ENCODE measurements around the gene ZZZ3.

The ZZZ3 gene

DNA sequence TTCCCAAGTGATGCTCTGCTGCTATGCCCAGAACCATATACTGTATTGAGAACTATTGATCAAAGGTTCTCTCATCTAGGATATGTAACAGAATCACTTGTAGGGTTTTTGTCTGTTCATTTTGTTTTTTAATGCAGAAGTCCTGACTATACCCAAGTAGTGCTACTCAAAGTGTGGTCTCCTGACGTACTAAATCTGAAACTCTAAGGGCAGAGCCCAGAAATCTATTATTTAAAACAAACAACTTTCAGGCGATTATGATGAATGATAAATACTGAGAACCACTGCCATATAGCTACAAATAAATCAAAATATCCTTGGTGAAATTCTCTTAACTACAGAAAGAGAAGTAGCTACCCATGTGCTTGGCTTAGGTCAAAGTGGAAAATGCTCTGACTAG lies 10.1 kb downstream of the ZZZ3 start:
- no peak for DNase-seq (ENCODE audit: low read depth, low spot score)
- TF ChIP-seq, protein P1, sequence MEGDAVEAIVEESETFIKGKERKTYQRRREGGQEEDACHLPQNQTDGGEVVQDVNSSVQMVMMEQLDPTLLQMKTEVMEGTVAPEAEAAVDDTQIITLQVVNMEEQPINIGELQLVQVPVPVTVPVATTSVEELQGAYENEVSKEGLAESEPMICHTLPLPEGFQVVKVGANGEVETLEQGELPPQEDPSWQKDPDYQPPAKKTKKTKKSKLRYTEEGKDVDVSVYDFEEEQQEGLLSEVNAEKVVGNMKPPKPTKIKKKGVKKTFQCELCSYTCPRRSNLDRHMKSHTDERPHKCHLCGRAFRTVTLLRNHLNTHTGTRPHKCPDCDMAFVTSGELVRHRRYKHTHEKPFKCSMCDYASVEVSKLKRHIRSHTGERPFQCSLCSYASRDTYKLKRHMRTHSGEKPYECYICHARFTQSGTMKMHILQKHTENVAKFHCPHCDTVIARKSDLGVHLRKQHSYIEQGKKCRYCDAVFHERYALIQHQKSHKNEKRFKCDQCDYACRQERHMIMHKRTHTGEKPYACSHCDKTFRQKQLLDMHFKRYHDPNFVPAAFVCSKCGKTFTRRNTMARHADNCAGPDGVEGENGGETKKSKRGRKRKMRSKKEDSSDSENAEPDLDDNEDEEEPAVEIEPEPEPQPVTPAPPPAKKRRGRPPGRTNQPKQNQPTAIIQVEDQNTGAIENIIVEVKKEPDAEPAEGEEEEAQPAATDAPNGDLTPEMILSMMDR (IDR thresholded peaks at IDR 0.05; ENCODE audit: low read depth, low read length) = no peak
- in situ Hi-C loops (cut with HindIII; ENCODE audit: low sequenced_read_pairs) = no loop called here
- no peak overlapping the region for H3K4me3 ChIP-seq (ENCODE audit: low read depth, low read length)

DNA sequence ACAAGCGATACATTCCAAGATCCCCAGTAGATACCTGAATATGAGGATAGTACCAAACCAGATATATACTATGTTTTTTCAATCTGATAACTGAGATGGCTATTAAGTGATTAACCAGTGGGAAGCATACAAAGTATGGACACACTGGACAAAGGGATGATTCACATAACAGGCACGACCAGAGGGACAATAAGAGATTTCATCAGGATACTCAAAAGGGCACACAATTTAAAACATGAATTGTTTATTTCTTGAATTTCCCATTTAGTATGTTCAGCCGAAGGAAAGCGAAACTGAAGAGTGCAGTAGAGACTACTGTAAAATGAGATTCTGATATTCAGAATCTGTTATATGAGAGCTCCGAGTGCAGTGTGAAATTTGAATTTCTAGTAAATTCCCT lies 10.6 kb downstream of the ZZZ3 start:
- no peak overlapping the region for H3K4me3 ChIP-seq (ENCODE audit: low read depth, low read length)
- TF ChIP-seq, protein P1 (IDR thresholded peaks at IDR 0.05; ENCODE audit: low read depth, low read length) = no peak
- no peak for DNase-seq (ENCODE audit: low read depth, low spot score)
- in situ Hi-C loops (cut with HindIII; ENCODE audit: low sequenced_read_pairs) = no loop called here

DNA sequence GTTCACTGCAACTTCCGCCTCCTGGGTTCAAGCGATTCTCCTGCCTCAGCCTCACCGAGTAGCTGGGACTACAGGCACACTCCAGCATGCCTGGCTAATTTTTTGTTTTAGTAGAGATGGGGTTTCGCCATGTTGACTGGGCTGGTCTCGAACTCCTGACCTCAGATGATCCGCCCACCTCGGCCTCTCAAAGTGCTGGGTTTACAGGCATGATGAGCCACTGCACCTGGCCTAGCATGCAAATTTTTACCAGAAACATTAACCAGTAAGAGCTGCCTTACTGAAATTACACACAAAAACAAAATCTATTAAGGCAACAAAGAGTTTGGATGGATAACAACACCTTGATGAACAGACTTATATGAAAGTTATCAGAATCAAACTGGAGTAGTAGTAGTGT lies 12.1 kb downstream of the ZZZ3 start:
- H3K4me3 ChIP-seq (ENCODE audit: low read depth, low read length) = no peak overlapping the region
- TF ChIP-seq, protein P1 (IDR thresholded peaks at IDR 0.05; ENCODE audit: low read depth, low read length) = no peak
- in situ Hi-C loops (cut with HindIII; ENCODE audit: low sequenced_read_pairs) = no loop called here
- DNase-seq (ENCODE audit: low read depth, low spot score) = no peak

DNA sequence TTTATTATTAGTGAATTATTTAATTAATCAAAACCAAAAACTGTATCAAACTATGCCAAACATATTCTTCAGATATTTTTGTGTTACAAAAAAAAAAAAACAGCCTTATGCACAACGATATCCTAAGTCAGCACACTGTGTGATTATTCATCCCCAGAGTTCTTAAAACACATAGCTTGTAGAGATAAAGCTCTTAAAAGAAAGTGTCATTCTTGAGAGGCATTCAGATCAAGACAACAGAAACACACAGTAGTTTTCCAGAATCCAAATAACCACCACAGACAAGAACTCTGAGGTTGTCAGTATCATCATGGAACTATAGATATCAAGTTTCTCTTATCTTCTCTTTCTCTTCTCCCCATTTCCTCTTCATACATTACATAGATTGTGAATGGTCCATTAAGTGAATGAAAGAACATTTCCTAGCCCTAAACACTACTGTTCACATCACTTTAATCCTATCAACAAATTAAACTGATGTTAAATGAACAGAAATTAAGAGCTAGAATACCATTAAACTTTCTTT lies 13.5 kb downstream of the ZZZ3 start:
- TF ChIP-seq, protein P1 (IDR thresholded peaks at IDR 0.05; ENCODE audit: low read depth, low read length) = no peak
- H3K4me3 ChIP-seq (ENCODE audit: low read depth, low read length) = no peak overlapping the region
- no peak for DNase-seq (ENCODE audit: low read depth, low spot score)
- in situ Hi-C loops (cut with HindIII; ENCODE audit: low sequenced_read_pairs) = no loop called here

DNA sequence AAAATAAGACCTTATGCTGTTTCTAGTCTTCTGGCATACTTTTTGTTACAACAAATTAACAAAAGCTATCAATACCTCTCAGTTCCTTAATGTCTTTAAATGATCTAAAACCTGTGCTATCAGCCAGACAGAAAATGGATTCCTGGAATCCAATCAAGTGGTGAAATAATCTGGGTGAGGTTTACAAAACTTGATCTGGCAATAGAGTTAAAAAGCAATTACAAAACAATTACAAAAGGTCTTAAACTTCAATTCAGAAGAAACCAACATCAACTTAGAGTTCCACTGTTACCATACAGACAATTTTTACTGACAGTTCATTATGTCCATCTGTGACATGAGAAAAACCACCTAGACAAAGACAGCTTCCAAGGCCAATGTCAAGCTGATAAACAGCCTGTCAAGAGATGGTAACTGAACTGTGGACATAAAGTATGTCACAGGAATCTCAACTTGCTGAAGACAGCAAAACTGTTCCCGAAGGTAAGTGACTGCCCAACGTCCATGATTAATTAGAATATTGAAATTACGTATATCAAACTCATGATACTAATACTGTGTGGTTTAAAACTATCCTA lies 17.4 kb downstream of the ZZZ3 start:
- TF ChIP-seq, protein P1 (IDR thresholded peaks at IDR 0.05; ENCODE audit: low read depth, low read length) = no peak
- in situ Hi-C loops (cut with HindIII; ENCODE audit: low sequenced_read_pairs) = no loop called here
- DNase-seq (ENCODE audit: low read depth, low spot score) = no peak
- no peak overlapping the region for H3K4me3 ChIP-seq (ENCODE audit: low read depth, low read length)

DNA sequence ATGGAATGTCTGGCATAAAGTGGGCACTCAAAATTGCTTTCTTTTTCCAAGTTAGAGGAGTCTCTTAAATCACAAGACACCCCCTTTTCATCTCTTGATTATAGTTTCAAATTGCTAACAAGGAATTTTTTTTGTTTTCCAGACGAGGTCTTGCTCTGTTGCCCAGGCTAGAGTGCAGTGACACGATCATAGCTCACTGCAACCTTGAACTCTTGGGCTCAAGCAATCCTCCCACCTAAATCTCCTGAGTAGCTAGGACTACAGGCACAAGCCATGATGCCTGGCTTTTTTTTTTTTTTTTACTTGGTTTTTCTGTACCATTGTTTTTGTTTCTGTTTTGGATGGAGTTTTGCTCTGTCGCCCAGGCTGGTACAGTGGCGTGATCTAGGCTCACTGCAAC lies 20.8 kb downstream of the ZZZ3 start:
- no peak for DNase-seq (ENCODE audit: low read depth, low spot score)
- TF ChIP-seq, protein P1 (IDR thresholded peaks at IDR 0.05; ENCODE audit: low read depth, low read length) = no peak
- no peak overlapping the region for H3K4me3 ChIP-seq (ENCODE audit: low read depth, low read length)
- in situ Hi-C loops (cut with HindIII; ENCODE audit: low sequenced_read_pairs) = no loop called here
